ENCODE data around the gene COMMD4.
"Not testable (repeated sequence)": the region's sequence is repeated elsewhere in the genome, so short reads cannot be mapped to it uniquely, and the experiment has no call there.

The COMMD4 gene

DNA sequence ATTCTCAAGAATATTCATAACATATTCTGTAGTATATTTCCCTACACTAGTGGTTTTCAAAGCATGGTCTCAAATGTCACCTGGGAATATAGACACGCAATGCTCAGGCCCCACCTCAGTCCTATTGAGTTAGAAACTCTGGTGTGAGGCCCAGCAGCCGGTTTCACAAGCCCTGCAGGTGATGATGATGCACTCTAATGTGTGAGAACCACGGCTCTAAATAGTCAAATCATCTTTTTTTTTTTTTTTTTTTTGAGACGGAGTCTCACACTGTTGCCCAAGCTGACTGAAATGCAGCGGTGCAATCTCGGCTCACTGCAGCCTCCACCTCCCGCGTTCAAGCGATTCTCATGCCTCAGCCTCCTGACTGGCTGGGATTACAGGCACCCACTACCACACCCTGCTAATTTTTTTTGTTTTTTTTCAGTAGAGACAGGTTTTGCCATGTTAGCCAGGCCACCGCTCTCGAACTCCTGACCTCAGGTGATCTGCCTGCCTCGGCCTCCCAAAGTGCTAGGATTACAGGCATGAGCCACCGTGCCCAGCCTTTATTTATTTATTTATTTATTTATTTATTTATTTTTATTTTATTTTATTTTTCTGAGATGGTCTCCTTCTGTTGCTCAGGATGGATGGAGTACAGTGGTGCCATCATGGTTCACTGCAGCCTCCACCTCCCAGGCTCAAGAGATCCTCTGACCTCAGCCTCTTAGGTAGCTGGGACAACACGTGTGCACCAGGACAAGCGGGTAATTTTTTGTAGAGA lies 2.0 kb upstream of the COMMD4 start:
- not testable (repeated sequence) for DNase-seq (ENCODE audit: low read depth)

DNA sequence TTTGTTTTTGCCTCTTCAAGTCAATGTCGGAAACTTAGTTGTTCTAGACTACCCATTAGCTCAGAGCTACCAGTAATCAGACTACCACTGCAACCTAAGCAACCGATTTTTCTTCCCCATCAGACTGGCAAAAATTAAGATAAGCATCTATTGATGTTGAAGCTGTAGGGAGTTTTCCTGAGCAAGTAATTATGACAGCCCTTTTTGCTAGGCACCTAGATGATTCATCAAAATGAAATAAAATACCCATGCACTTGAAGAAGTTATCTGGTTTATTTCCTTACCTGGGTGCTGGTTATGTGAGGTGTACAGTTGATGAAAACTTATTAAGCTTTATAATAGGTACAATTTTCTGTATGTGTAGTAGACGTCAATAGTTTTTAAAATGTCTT lies 554 bp upstream of the COMMD4 start:
- no peak for DNase-seq (ENCODE audit: low read depth)

DNA sequence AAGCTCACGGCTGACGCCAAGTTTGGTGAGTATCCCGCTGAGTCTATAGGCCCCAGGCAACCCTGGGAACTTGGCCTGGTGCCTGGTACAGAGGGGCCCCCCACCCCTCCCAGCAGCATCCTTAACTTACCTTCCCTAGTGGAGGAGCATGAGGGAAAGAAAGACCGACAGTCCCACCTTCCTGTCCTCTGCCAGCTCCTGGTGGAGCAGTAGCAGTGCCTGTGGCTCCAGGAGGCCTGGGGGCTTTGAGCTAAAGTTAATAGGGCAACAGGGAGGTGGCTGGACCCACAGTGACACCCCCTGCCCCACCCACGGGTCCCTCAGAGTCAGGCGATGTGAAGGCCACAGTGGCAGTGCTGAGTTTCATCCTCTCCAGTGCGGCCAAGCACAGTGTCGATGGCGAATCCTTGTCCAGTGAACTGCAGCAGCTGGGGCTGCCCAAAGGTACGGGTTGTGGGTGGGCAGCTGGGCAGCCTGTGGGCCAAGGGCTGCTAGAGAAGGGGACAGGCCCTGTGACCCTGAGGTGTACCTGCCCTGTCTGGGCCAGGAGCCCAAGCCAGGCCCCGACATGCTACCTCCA lies 2.9 kb downstream of the COMMD4 start:
- DNase-seq (ENCODE audit: low read depth) = no peak

DNA sequence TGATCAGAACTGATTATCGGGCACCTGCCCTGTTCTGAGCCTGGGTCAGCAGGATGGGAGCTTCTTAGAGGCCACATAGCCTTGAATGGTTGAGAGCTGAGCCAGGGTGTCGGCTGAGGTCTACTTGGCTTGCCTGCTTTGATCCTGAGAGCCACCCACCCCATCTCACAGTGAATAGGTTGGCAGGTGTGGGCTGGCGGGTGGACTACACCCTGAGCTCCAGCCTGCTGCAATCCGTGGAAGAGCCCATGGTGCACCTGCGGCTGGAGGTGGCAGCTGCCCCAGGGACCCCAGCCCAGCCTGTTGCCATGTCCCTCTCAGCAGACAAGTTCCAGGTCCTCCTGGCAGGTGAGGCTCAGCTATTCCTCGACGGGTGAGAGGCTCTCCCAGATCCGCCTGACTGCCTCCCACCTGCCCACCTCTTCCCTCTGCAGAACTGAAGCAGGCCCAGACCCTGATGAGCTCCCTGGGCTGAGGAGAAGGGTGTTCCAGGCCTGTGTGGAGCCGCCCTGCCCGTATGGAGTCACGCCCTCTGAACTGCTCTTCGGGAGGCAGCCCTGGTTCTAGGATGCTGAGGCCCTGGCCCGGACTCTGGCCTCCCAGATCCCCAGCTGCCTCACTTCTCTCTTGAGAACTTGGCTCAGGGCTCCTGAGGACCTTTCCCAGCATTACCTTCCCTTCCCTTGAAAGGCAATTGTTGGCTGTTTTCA lies 3.8 kb downstream of the COMMD4 start:
- no peak for DNase-seq (ENCODE audit: low read depth)

DNA sequence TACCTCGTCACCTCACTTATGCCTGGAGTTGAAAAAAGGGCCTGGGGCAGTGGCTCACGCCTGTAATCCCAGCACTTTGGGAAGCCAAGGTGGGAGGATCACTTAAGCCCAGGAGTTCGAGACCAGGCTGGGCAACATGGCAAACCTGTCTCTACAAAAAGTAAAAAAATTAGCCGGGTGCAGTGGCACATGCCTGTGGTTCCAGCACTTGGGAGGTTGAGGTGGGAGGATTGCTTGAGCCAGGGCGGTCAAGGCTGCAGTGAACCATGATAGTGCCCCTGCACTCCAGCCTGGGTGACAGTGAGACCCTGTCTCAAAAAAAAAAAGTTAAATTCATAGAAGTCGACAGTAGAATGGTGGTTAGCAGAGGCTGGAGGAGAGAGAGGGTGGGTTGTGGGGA lies 6.4 kb downstream of the COMMD4 start:
- no peak for DNase-seq (ENCODE audit: low read depth)

DNA sequence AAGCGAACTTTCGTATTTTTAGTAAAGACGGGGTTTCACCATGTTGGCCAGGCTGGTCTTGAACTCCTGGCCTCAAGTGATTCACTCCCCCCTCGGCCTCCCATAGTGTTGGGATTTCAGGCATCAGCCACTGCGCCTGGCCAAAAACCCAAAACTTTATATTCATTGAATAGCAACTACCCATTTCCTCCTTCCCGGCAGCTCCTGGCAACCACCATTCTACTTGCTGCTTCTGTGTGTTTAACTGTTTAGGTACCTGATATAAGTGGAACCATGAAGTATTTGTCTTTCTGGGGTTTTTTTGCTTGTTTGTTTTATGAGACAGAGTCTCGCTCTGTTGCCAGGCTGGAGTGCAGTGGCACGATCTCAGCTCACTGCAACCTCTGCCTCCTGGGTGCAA lies 8.1 kb downstream of the COMMD4 start:
- DNase-seq (ENCODE audit: low read depth) = not testable (repeated sequence)

DNA sequence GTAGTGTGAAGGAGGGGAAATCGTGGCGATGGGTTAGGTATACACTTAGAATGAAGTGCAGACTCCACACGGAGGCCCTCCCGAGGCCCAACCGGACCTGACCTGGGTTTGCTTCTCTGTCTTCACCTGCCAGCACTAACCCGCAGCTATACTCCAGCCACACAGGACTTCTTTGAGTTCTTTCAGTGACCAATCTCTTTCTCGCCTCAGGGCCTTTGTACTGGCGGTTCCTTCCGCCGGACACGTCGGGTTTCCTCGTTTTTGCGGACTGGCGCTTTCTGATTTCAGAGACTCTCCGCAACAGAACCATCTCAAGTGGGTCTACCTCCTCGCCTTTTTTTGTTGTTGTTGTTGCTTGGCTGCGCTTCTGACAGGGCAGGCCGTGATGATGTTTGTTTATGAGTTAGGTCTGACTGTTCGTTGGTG lies 10.9 kb downstream of the COMMD4 start, which contains the start of gene NEIL1:
NEIL1 (plus strand) TSS at position 244 of the 426 bp plus-strand sequence. CDS start 1,867 bp downstream, outside the sequence.
- no peak for DNase-seq (ENCODE audit: low read depth)

DNA sequence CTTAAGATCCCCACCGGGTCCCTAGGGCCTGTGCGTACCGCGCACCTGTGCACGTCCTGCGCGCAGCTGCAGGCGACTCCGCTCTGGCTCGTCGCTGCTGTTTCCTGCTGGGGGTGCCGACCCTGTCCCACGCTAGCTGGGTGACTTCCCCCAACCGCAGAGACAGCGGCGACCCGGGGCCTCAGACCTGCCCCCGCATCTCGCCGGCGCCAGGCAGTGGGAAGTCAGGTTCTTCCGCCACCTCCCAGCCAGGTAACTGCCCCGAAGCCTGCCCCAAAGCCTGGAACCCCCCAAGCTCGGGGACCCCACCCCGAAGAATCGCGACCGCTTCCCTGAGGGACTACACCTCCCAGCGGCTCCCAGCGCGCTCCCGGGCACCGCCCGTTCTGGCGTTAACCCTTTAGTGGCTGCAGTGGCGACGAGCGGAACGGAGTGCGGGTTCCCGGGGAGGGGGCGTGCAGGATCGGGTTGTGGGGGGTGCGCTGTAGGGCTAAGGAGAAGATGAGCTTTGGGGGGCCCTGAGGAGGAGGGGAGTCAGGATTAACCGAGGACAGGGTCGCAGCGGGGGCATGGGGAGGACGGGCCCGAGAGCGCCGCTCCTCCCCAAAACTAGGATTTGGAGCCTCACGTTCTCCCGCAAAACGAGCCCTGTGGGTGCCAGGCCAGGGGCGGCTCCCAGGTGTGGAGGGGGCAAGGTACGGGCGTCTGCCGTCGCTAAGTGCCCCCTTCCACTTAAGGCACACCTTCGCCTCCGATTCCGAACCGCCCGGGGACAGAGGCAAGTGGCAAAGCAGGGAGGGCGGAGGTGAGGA lies 11.6 kb downstream of the COMMD4 start:
- DNase-seq (ENCODE audit: low read depth) = no peak

DNA sequence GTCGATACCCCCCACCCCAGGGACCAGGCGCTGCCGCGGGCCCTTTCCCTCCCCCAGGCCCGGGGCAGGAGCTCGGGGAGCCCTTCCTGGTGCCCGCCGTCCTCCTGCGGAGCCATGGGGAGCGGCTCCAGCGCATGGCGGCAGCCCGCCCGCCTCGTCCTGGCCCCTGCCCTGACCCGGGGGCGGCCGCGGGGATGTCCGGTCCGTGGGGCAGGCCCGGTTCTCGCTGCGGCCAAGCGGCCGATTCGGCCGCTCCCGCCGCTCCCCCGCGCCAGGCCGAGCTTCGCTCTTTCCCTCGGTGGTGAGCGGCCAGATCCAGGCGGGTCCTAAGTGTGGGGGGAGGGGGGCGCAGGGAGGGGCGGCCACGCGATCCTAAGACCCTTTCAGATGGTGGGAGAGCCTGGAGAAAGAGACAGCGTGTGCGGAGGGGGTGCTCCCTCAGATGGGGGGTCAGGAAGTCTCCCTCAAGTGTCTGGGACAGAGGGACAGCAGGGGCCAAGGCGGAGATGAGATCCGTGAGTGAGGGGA lies 12.2 kb downstream of the COMMD4 start:
- DNase-seq (ENCODE audit: low read depth) = no peak

DNA sequence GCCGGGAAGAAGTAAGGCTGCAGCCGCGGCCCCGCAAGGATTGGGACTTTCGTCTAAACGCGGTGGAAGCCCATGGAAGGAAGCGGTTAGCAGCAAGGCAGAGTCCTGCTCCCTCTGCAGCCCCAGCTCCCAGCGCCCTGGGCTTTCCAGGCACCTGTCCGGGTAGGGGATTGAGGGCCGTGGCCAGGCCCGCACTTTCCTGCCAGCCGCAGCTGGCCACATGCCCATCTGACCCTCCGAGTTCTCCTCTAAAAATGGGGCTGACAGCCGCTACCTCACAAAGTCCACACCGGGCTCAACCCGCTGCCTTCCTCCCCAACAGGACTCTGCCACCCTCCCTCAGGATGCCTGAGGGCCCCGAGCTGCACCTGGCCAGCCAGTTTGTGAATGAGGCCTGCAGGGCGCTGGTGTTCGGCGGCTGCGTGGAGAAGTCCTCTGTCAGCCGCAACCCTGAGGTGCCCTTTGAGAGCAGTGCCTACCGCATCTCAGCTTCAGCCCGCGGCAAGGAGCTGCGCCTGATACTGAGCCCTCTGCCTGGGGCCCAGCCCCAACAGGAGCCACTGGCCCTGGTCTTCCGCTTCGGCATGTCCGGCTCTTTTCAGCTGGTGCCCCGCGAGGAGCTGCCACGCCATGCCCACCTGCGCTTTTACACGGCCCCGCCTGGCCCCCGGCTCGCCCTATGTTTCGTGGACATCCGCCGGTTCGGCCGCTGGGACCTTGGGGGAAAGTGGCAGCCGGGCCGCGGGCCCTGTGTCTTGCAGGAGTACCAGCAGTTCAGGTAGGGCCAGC lies 12.9 kb downstream of the COMMD4 start:
- DNase-seq (ENCODE audit: low read depth) = no peak

DNA sequence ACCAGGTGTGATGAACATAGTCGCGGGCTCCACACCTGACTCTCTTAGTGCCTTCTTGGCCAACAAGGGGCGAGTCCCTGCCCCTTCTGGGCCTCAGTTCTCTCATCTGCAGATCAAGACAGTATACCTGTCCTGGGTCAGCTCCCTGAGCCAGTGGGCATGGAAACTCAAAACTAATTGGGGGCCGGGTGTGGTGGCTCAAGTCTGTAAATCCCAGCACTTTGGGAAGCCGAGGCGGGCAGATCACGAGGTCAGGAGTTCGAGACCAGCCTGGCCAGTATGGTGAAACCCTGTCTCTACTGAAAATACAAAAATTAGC lies 13.4 kb downstream of the COMMD4 start:
- not testable (repeated sequence) for DNase-seq (ENCODE audit: low read depth)

DNA sequence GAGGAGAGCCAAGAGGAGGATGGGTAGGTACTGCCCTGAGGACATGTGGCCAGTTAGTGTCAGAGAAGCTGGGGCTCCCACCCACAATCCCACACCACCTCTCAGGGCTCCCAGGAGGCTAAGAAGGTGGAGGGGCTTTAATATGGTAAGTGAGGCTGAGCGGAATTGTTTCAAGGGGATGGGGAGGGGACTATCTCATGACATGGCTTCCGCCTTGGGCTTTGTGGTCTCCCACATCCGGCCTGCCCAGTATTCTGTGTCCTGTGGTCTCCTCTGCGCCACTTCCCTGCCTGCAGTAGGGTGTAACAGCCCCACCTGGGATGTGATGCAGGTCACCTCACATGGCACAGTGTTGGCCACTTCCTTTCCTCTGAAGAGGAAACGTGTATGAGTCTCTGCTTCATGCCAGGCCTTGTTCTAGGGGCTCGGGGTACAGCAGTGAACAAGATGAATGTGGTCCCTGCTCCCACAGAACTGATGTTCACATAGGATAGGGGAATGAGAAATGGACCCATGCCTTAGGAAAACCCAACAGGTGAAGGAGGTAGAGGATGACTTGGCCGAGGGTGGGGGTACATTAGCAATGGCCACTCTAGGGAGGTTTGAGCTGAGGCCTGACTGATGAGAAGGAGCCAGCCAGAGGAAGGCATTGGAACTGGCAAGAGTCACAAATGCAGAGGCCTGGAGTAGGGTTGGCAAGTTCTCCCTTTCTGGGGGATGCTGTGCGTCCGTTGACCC lies 14.2 kb downstream of the COMMD4 start:
- DNase-seq (ENCODE audit: low read depth) = no peak

DNA sequence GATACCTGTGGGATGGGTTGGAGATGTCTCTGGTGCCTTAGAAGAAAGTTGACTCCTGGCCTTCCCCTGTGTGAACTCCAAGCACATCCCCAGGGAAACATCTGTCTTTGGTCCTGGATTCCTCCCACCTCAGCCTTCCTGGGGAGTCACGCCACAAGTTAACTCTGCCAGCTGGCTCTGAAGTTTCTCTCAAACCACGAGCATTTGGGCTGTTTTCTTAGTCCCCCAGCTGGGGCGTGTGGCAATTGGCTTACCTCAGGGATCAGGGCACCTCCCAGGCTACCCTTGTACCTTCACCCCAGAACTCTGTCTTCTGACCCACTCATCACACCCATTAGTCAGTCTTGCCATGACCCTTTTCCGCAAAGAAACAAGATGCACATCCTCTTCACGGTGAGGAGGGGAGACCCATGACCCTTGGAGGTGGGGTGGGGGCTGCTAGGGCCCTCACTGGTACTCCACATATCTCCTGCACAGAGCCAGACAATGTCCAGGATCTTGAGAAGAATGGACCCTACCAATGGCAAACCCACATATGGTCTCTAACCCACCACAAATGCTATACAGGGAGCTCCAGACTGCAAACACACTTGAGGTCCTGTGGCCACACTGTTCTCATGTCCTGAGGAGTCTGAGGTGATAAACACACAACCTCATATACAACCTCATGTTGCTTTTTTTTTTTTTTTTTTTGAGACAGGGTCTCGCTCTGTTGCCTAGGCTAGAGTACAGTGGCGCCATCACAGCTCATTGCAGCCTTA lies 14.9 kb downstream of the COMMD4 start:
- DNase-seq (ENCODE audit: low read depth) = no peak

DNA sequence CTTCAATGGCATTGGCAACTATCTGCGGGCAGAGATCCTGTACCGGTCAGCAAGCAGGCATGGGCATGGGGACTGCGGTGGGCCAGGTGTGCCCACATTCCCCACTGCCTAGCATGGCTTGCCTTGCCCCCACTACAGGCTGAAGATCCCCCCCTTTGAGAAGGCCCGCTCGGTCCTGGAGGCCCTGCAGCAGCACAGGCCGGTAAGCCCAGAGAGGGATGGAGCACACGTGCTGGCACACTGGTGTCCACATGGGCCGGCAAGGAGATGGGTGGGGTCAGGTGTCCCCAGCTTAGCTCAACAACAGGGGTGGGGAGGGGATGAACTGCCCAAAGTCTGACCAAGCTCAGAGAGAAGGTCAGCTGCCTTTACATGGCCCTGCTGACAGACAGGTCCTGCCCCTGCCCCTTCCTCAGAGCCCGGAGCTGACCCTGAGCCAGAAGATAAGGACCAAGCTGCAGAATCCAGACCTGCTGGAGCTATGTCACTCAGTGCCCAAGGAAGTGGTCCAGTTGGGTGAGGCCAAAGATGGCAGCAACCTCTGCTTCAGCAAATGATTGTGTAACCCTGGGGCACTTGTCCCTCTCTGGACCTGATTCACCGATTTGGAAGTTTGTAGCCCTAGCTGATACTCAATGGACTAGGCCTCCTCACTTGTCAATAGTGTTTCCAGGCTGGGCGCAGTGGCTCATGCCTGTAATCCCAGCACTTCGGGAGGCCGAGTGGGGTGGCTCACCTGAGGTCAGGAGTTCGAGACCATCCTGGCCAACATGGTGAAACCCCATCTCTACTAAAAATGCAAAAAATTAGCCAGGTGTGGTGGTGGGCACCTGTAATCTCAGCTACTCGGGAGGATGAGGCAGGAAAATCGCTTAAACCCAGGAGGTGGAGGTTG lies 16.6 kb downstream of the COMMD4 start:
- no peak for DNase-seq (ENCODE audit: low read depth)

DNA sequence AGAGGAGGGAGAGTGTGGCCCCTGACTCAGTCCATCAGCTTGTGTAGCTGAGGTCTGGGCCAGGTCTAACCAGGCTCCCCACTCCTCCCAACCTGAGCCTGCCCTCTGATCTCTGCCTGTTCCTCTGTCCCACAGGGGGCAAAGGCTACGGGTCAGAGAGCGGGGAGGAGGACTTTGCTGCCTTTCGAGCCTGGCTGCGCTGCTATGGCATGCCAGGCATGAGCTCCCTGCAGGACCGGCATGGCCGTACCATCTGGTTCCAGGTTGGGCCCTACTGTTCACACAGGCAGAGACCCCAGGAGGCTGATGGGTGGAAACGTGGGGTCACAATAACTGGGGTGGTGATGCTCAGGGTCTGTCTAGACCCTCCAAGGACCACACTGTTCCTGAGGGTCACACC lies 17.7 kb downstream of the COMMD4 start:
- no peak for DNase-seq (ENCODE audit: low read depth)

DNA sequence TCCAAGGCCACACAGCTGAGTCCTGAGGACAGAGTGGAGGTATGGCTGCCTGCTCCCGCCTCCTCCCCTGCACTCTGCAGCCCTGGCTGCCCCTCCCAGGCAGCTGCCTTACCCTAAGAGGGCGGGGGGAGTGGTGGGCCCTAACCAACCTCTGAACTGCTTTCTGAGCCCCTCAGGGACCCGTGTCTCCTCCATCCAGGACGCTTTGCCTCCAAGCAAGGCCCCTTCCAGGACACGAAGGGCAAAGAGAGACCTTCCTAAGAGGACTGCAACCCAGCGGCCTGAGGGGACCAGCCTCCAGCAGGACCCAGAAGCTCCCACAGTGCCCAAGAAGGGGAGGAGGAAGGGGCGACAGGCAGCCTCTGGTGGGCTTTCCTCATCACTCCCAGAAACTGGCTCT lies 18.6 kb downstream of the COMMD4 start:
- DNase-seq (ENCODE audit: low read depth) = no peak

DNA sequence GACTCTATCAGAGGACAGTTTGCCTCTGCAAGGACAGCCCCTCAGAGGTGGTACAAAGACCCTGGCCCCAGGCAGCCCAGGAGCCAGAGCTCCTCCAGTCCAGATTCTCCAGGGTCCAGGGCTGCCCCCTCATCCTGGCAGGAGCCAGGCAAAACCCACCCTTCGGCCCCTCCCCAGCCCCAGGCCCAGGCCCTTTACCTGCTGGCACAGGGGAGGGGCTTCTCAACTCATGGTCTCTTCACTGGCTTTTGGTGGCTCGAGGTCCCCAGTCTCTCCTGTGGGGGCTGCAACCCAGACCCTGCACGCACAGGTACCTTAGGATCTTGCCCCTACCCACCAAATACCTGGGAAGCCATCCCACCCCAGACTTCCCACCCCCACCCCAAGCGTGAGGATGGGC lies 19.5 kb downstream of the COMMD4 start:
- no peak for DNase-seq (ENCODE audit: low read depth)

DNA sequence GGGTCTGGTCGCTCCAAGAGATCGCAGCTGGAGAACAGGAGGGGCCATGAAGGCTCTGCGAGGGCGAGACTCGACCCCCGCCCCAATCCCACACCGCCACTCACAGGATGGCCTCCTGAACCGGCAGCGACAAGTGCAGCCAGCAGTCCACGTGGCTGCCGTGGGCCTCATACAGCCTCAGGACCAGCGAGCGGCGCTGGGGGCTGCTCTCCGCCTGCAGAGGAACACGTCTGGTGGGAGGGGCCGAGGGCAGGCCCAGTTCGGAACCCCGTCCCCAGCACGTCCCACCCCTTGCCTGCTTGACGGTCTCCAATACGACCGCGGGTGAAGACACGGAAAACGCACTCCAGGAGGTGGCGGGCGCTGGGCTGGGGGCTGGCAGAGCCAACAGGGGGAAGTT lies 20.1 kb downstream of the COMMD4 start:
- DNase-seq (ENCODE audit: low read depth) = no peak

DNA sequence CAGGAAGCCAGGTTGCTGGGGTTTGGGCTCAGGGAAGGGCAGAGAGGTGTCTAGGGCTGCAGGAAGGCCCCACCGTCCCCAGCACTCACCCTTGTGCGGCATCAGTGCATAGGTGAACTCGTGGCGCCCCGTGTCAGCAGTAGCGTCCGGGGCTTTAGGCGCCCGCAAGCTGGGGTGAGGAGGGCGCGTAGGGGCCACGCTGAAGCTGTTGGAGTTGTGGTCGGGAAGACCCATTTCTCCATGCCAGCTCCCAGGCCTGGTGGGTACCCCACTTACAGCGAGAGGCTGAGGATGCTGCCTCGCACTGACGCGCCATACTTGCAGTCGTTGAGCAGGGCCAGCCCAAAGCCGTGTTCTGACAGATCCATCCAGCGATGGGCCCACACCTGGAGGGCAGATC lies 20.7 kb downstream of the COMMD4 start:
- DNase-seq (ENCODE audit: low read depth) = no peak
